GM21723 (cell line): ENCODE data around the gene STN1.
"Not testable (repeated sequence)": the region's sequence is repeated elsewhere in the genome, so short reads cannot be mapped to it uniquely, and the experiment has no call there.

ENCODE experiments used
- ATAC-seq: cut with Tn5 transposase; IDR thresholded peaks from one replicate; pipeline ENCODE4 v1.9.1; 2021; ENCODE audit warnings: mild to moderate bottlenecking, moderate library complexity; ENCODE audit not compliant: unreplicated experiment

The STN1 gene

DNA sequence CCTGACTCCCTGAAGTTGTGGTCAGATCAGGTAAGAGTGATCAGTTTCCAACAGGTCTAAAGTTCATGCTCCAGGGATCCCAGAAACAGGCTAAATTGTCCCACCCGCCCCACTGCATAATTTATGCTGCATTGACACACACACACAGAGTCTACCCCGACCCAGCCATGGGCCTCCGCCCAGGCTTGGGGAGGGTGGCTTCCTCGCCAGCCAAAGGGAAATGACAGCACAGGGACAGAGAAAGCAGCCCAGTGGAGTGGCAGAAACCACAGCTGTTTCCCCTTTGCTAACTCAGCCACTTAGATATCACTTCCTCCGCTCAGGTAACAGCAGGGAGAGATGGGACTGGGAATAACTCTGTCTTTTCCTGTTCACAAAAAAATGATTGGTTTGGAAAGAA is 72.0 kb downstream of the STN1 start:
- no peak for ATAC-seq

DNA sequence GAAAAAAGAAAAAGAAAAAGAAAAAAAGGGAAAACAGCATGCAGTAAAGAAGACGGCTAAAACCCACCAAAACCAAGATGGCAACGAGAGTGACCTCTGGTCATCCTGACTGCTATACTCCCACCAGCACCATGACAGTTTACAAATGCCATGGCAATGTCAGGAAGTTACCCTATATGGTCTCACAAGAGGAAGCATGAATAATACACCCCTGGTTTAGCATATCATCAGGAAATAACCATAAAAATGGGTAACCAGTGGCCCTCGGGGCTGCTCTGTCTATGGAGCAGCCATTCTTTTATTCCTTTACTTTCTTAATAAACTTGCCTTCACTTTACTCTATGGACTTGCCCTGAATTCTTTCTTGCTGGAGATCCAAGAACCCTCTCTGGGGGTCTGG is 72.6 kb downstream of the STN1 start:
- not testable (repeated sequence) for ATAC-seq

- no peak for ATAC-seq
Observed at GRCh38 chr10:103843854-103844570, 74.0 kb downstream of the STN1 start.

DNA sequence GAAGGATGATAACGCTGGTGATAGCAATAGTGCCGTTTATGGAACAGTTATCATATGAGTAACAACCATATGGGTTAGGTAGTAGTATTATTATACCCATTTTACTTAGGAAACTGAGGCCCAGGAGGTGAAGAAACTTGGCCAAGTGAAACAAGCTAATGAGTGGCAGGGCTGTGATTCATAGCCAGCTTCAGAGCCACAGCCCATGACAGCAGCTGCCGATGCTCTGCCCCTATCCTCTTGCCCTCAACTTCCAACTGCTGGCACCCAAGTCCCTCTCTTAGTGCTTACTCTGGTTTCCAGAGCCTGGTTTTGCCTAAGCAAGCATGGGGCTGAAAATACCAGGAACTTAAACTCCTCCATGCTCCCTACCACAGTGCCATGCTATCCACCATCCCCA is 74.9 kb downstream of the STN1 start:
- ATAC-seq, result no peak

- ATAC-seq, result no peak
Observed at GRCh38 chr10:103842605-103843004, 75.4 kb downstream of the STN1 start.

- no peak for ATAC-seq
Observed at GRCh38 chr10:103841519-103841918, 76.5 kb downstream of the STN1 start.

DNA sequence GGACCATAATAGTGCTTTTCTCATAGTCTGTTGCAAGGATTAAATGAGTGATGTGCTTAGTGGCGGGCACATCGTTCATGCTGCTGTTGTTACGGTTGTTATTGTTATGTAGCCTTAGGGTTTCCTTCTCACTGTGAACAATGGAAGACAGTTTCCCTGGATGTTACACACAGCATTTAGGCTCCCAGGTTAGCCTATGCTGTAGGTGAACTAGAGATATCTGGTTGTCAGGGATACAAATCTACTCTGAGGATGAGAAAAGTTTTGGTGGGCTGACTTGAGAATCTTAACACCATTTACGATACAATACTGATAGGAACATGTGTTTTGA is 77.3 kb downstream of the STN1 start:
- no peak for ATAC-seq

DNA sequence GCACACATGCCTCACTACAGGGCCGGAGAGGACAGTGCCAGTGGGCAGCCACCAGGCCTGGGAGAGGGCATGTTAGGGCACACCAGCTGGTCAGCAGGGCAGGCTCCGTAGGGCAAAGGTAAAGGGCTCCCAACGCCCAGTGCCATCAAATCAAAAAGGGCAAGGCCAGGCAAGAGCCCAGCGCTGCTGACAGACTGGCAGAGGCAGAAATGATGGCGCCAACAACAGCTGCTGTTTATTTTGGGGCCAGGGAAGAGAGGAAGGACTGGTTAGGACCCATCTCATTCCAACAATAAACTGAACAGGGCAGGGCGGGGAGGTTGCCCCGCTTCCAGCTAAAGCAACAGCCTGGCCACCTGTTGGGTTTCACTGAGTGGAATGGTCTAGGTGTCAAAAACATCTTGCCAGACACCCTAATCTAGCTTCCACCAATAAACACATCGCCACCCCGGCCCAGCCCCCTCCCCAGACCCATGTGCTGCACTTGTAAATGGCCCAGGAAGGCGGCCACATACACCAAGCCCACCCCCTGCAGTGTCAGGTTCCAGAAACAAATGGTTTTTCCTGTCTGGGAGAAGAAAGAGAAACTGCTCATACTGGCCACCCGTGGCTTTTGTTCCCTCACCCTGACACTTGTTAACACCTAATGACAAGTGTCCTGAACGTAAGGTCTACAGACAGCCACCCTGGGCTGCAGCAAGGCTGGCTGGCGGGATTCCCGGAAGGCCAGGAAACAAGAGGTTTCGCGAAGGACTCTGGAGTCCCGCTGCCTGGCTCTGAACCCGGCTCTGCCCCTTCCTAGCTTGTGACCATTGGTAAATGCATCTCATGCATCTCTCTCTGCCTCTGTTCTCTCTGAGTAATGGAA is 77.9 kb downstream of the STN1 start:
- no peak for ATAC-seq

- no peak for ATAC-seq
Observed at GRCh38 chr10:103839519-103839871, 78.5 kb downstream of the STN1 start.

- ATAC-seq, result no peak
Observed at GRCh38 chr10:103838862-103839518, 79.0 kb downstream of the STN1 start.

DNA sequence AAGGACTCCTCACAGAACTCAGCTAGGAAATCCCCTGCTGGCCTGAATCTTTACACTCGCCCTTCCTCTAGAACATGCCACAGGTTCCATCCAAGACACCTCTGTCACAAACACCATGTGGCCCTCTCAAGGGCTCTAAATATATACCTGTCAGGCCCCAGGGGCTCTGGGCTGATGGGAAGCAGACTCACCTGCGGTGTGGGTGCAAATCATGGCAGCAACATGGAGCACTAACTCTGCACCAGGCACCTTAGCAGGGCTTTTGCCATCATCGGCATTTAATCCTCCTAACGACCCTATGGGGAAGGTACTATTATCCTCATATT is 80.0 kb downstream of the STN1 start:
- ATAC-seq, result no peak

DNA sequence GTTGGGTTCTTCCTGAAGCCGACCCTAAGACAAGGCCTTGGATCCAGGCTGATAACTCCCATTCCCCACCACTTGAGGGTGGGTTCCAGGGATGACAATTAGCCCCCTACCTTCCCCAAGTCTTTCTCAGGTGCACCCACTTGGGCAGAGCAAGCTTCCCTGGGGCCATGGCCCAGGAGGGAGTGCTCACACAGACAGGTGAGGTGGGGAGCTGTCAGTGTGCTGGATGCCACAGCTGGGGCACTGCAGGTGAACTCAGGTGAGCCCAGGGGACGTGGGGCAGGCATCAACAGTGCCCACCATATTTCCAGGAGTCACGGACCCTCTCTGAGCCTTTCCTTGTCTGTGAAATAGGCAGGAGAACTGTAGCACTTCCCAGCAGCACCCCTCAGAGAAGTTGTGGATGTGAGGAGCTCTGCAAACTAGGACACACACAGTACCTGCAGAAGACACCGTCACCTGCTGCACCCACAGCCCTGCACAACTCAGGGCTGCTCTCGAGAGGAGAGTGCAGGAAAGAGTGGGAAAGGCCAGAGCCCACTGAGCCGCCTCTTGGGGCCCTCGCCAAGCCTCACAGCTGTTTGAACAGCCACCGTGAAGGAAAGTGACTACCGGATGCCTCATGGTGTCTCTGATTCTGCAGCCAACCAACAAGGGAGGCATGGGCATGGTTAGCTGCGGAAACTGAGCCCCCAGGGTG is 80.5 kb downstream of the STN1 start:
- ATAC-seq, result no peak

GRCh38 chr10:103836861-103837260 is 81.1 kb downstream of the STN1 start:
- ATAC-seq, result no peak

DNA sequence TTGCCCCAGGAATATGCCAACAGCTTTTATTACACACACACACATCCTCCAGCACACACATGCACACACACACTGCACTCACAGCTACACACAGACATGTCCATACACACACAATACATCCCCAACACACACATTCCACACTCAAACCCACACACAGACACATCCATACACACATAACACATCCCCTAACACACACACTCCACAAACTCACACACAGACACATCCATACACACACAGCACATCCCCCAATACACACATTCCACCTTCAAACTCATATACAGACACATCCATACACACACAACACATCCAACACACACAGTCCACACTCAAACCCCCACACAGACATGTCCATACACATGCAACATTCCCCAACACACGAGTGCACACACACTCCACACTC is 81.7 kb downstream of the STN1 start:
- no peak for ATAC-seq

DNA sequence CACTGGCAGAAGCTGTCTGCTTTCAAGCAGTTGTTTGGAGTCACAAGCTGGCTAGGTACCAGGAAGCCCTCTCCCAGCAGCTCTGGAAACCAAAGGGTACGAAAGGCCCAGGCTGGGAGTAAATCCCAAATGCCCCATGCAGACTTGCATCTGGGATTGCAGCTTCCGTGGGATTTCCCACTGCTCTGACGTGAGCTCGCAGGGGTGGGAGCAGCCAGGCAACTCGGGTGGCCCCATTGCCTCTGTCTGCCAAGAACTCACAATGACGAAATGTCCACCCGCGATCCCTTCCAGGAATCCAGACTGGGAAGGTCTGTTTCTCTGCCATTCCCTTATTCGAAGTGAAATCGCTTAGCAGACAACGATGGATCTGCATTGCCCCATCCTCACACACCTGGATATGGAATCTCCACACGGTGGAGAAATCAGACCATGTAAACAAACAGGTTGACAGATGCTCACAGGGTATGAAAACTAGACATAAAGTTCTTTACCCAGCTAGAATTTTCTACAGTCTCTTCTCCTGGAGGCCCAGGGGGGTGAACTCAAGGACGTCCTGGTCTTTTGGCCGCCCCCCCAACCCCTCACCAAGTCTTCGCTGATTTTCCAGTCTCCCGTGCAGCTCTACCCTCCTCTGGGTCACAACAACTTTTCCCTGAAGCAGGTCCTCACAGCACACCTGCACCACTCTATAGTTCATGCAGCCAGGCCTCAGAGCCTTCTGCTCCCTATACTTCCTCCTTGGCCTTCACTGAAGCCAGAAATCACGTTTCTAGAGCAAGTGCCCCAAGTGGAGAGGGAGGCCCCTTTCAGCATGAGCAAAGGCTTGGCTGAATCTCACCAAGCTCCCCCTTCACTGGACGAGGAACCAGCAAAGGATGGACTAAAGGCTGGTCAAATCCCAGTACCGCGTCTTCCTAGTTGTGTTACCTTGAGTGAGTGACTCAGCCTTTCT is 82.6 kb downstream of the STN1 start:
- no peak for ATAC-seq

DNA sequence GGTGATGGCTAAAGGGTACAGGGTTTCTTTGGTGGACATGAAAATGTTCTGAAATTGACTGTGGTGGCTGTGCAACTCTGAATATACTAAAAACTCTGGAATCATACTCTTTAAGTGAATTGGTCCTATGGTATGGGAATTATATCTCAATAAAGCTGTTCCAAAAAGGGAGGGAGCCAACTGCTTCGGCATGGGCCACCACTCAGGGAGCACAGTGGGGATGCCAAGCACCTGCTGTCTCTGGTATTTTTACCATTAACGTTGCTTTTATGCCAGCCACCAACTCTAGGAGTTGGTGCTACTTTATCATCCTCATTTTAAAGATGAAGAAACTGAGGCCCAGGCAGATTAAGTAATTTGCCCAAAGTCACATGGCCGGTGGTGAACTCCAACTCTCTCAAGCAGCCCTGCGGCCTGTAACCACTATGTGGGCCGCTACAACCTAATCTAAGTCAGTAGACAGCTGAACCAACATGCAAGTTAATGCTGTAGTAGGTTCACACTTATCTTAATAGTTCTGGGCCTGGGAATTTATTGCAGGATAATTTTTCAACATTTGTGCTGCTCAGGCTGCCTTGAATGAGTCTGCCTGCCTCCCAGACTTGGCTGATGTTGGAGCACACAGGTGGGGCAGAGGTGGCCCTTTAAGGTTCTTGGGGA is 83.4 kb downstream of the STN1 start:
- ATAC-seq, result no peak

GRCh38 chr10:103833731-103834365 is 84.1 kb downstream of the STN1 start:
- ATAC-seq, result no peak

- no peak for ATAC-seq
Observed at GRCh38 chr10:103832806-103833205, 85.2 kb downstream of the STN1 start.
